Transverse colon (tissue), 4 donors: ENCODE data around the gene TAS2R60. TPM values are rescaled to one million over a fixed set of nuclear protein-coding genes. Genes with fewer than 3 reads are reported as not detected.

Experiments used
- DNase-seq: peaks from one replicate; pipeline ENCODE4 v3.0.0-alpha.2; 2019
- H3K27ac ChIP-seq, 4 donors: fragments of 200-600 bp; sonication (generic); 2 replicates each; pipeline ENCODE4 v1.5.1; 2016 to 2018; ENCODE audit warnings: inconsistent platforms in 4 of 4
- H3K27me3 ChIP-seq: fragments of 200-600 bp; sonication (generic); 2 replicates; pipeline ENCODE4 v1.5.1; 2017; ENCODE audit warnings: inconsistent platforms
- H3K36me3 ChIP-seq, 4 donors: fragments of 200-600 bp; sonication (generic); 2 replicates each; pipeline ENCODE4 v1.5.1; 2017 to 2019; ENCODE audit warnings: inconsistent platforms in 4 of 4
- H3K4me1 ChIP-seq, 4 donors: fragments of 200-600 bp; sonication (generic); 2 replicates each; pipeline ENCODE4 v1.5.1; 2017 to 2020; ENCODE audit warnings: inconsistent platforms in 4 of 4
- H3K4me3 ChIP-seq, 4 donors: fragments of 200-600 bp; sonication (generic); 1 replicate in 1 of 4; 2 replicates in 3 of 4; pipeline versions ENCODE4 v1.5.1 to v1.6.1; 2017 to 2019; ENCODE audit warnings: inconsistent platforms in 4 of 4
- H3K9me3 ChIP-seq, 2 donors: fragments of 200-600 bp; sonication (generic); 2 replicates each; pipeline ENCODE4 v1.5.1; 2017 to 2019; ENCODE audit warnings: inconsistent platforms in 2 of 2
- CTCF ChIP-seq, 5 experiments: fragments of 200-600 bp in 3 of 5; fragments of 450-650 bp in 2 of 5; sonication (generic) in 3 of 5; IDR thresholded peaks; 1 replicate in 2 of 5; 2 replicates in 3 of 5; pipeline ENCODE4 v1.5.1; 2016 to 2017; ENCODE audit warnings: antibody characterized with exemption in 5 of 5, inconsistent platforms in 3 of 5, mild to moderate bottlenecking in 2 of 5, moderate library complexity in 1 of 5
- EP300 ChIP-seq: sonication (generic); formaldehyde crosslinking; IDR thresholded peaks from one replicate; pipeline ENCODE4 v1.6.1; 2017; ENCODE audit warnings: antibody characterized with exemption, low read depth
- POLR2A ChIP-seq: fragments of 450-650 bp; IDR thresholded peaks from one replicate; pipeline ENCODE4 v1.6.1; 2016; ENCODE audit warnings: antibody characterized with exemption, mild to moderate bottlenecking, moderate library complexity
- POLR2AphosphoS5 ChIP-seq, 3 donors: sonication (generic); formaldehyde crosslinking; IDR thresholded peaks; one replicate each; pipeline ENCODE4 v1.6.1; 2016; ENCODE audit warnings: antibody characterized with exemption in 3 of 3
- WGBS, 2 donors: methylation state at CpG; one replicate each; pipeline ENCODE4 v1.1.5; 2018; ENCODE audit warnings: low coverage in 1 of 2; 5-methylcytosine and 5-hydroxymethylcytosine counted together
- in situ Hi-C, 4 donors: fragments of 200-750 bp; cut with MboI; loops; one replicate each; pipeline versions ENCODE4 v1.15.0 to v1.15.1; 2017; ENCODE audit warnings: low sequenced_read_pairs in 3 of 4, low pct_ligation_motif_present in 1 of 4, low pct_unique_long_range_greater_than_20kb in 1 of 4
- intact Hi-C: fragments of 100-400 bp; cut with DNase I; formaldehyde crosslinking; loops from one replicate; pipeline ENCODE4 v1.15.1; 2023; ENCODE audit warnings: low total_unique reads
- total RNA-seq, 4 donors: library from RNA; depleted of rRNA; stranded (reverse); fragments of >200 nt; gene quantifications; one replicate each; pipeline ENCODE4 v1.1.0, GENCODE V29; 2016

TAS2R60 gene
- total RNA-seq, 4 donors from 2014 or later = not detected

GRCh38 chr7:143444785-143445184 is 1.5 kb downstream of the TAS2R60 start:
- in situ Hi-C loops (loop anchor here in 1 of 4 donors (25.0 kb wide), 1 partner anchor 432 kb away; no protein-coding TSS in a partner anchor), intact Hi-C loops (no loop called here)
- Histone ChIP-seq H3K4me3 (no peak overlapping the region), H3K27me3 (no peaks in the 10 kb centered on the region), H3K4me1 (no peaks in the 10 kb centered on the region), H3K36me3 (no peaks in the 10 kb centered on the region), H3K9me3 (no peaks in the 10 kb centered on the region), H3K27ac (no peak overlapping the region)
- no peak for DNase-seq
- no peak for TF ChIP-seq POLR2AphosphoS5 (IDR thresholded peaks at IDR 0.05)
- no peak for TF ChIP-seq EP300
- no peak for TF ChIP-seq POLR2A
- no peak for TF ChIP-seq CTCF (IDR thresholded peaks at IDR 0.05)
- 84% methylated on average over 1 of the region's 1 CpG; no CpG with 5 or more reads in 1 of the 2 donors for WGBS, 2 donors

- intact Hi-C loops = no loop called here
- H3K36me3 ChIP-seq = no peaks in the 10 kb centered on the region
Measured at GRCh38 chr7:143447466-143447865, 4.2 kb downstream of the TAS2R60 start.

GRCh38 chr7:143448429-143448828 is 5.2 kb downstream of the TAS2R60 start:
- intact Hi-C loops = no loop called here
- no peaks in the 10 kb centered on the region for H3K4me1 ChIP-seq
- WGBS, 2 donors = 72 to 85% methylated on average over 3 to 5 of the region's 5 CpGs
- no peak overlapping the region for H3K4me3 ChIP-seq
- no peak for DNase-seq
- H3K9me3 ChIP-seq = no peaks in the 10 kb centered on the region
- H3K27me3 ChIP-seq = no peaks in the 10 kb centered on the region
- in situ Hi-C loops = loop anchor here in 1 of 4 donors (25.0 kb wide), 1 partner anchor 436 kb away; no protein-coding TSS in a partner anchor
- TF ChIP-seq POLR2A (no peak), CTCF (IDR thresholded peaks at IDR 0.05) (no peak), POLR2AphosphoS5 (IDR thresholded peaks at IDR 0.05) (no peak), EP300 (no peak)
- no peak overlapping the region for H3K27ac ChIP-seq
- no peaks in the 10 kb centered on the region for H3K36me3 ChIP-seq

More at GRCh38 chr7:143447466-143447865, 4.2 kb downstream of the TAS2R60 start:
- Histone ChIP-seq H3K4me3 (no peak overlapping the region), H3K4me1 (no peaks in the 10 kb centered on the region), H3K27ac (no peak overlapping the region), H3K9me3 (no peaks in the 10 kb centered on the region), H3K27me3 (no peaks in the 10 kb centered on the region)
- 70 to 74% methylated on average over 3 of the region's 3 CpGs for WGBS, 2 donors
- in situ Hi-C loops = loop anchor here in 1 of 4 donors (25.0 kb wide), 1 partner anchor 435 kb away; no protein-coding TSS in a partner anchor
- DNase-seq = no peak
- no peak for TF ChIP-seq EP300
- no peak for TF ChIP-seq POLR2A
- no peak for TF ChIP-seq POLR2AphosphoS5 (IDR thresholded peaks at IDR 0.05)
- TF ChIP-seq CTCF (IDR thresholded peaks at IDR 0.05) = no peak

GRCh38 chr7:143449793-143450192 is 6.5 kb downstream of the TAS2R60 start:
- Histone ChIP-seq H3K9me3 (no peaks in the 10 kb centered on the region), H3K36me3 (no peaks in the 10 kb centered on the region), H3K27me3 (no peaks in the 10 kb centered on the region), H3K4me1 (no peaks in the 10 kb centered on the region), H3K4me3 (no peak overlapping the region), H3K27ac (no peak overlapping the region)
- in situ Hi-C loops (loop anchor here in 1 of 4 donors (25.0 kb wide), 1 partner anchor 437 kb away; no protein-coding TSS in a partner anchor), intact Hi-C loops (no loop called here)
- no peak for DNase-seq
- WGBS, 2 donors = 84 to 86% methylated on average over 2 to 3 of the region's 3 CpGs
- no peak for TF ChIP-seq CTCF (IDR thresholded peaks at IDR 0.05)
- TF ChIP-seq POLR2A = no peak
- no peak for TF ChIP-seq EP300
- TF ChIP-seq POLR2AphosphoS5 (IDR thresholded peaks at IDR 0.05) = no peak
